Activated CD8-positive, alpha-beta T cell treated with anti-CD3 and anti-CD28 coated beads, Interleukin-2, amount 10 ng/mL, durations not matched to agents 7 days and 5 days (primary cell): ENCODE results near the gene CCDC57. TPM values are rescaled to one million over a fixed set of nuclear protein-coding genes. Genes with fewer than 3 reads are reported as not detected.

ENCODE experiments used
- ATAC-seq: fragments of 150-1000 bp; cut with Tn5 transposase; one replicate; pipeline ENCODE4 v1.10.0; 2021; ENCODE audit warnings: moderate library complexity
- CTCF ChIA-PET: fragments of 350-600 bp; sonication (Branson Sonifier 250); formaldehyde crosslinking; loops from one replicate; lab custom pipeline; 2021; ENCODE audit warnings: antibody characterized with exemption; lab: Charles Lee
- POLR2A ChIA-PET: fragments of 350-600 bp; sonication (Branson Sonifier 250); formaldehyde crosslinking; loops from one replicate; lab custom pipeline; 2021; ENCODE audit warnings: antibody characterized with exemption; lab: Charles Lee
- DNase-seq: peaks from one replicate; pipeline ENCODE4 v3.0.0-alpha.2; 2020
- H3K27ac Mint-ChIP-seq: one replicate; pipeline ENCODE4 v1.8.0; 2021; ENCODE audit warnings: mild to moderate bottlenecking, mixed read lengths
- H3K27me3 Mint-ChIP-seq: one replicate; pipeline ENCODE4 v1.8.0; 2021; ENCODE audit warnings: low read depth, mixed read lengths
- H3K36me3 Mint-ChIP-seq: one replicate; pipeline ENCODE4 v1.8.0; 2021; ENCODE audit warnings: low read depth, mixed read lengths
- H3K4me1 Mint-ChIP-seq: one replicate; pipeline ENCODE4 v1.8.0; 2021; ENCODE audit warnings: low read depth, mixed read lengths
- H3K4me3 Mint-ChIP-seq: one replicate; pipeline ENCODE4 v1.8.0; 2021; ENCODE audit warnings: mild to moderate bottlenecking, mixed read lengths
- H3K9me3 Mint-ChIP-seq: one replicate; pipeline ENCODE4 v1.8.0; 2022; ENCODE audit warnings: mixed read lengths; ENCODE audit not compliant: insufficient read depth
- total RNA-seq, 2 experiments: library from RNA; stranded (reverse); gene quantifications; one replicate each; pipeline ENCODE4 v1.2.3, GENCODE V29; 2021

CCDC57 gene
- total RNA-seq, 2 experiments from 2014 or later = 78.3 to 84.7 TPM

GRCh38 chr17:82253179-82253544 lies 40.5 kb upstream of the CCDC57 start:
- POLR2A ChIA-PET = no interaction called here
- Mint-ChIP-seq H3K36me3 (peaks cover 69% of the 10 kb centered on the region), H3K4me3 (no peak overlapping the region)

GRCh38 chr17:82252511-82253178 lies 40.0 kb upstream of the CCDC57 start:
- no peaks in the 10 kb centered on the region for H3K9me3 Mint-ChIP-seq
- peak overlapping the region; percentile 25 for H3K27ac Mint-ChIP-seq
- ChIA-PET POLR2A (no interaction called here), CTCF (no interaction called here)
- ATAC-seq (no peak), DNase-seq (no peak)
- peaks cover 13% of the 10 kb centered on the region for H3K4me1 Mint-ChIP-seq
- no peaks in the 10 kb centered on the region for H3K27me3 Mint-ChIP-seq
- H3K36me3 Mint-ChIP-seq = peaks cover 72% of the 10 kb centered on the region
- no peak overlapping the region for H3K4me3 Mint-ChIP-seq

More at GRCh38 chr17:82253179-82253544, 40.5 kb upstream of the CCDC57 start:
- ATAC-seq = no peak
- Mint-ChIP-seq H3K4me1 (peaks cover 10% of the 10 kb centered on the region), H3K27ac (no peak overlapping the region), H3K9me3 (no peaks in the 10 kb centered on the region), H3K27me3 (no peaks in the 10 kb centered on the region)
- no peak for DNase-seq
- CTCF ChIA-PET = no interaction called here

- Mint-ChIP-seq H3K27ac (peak overlapping the region; percentile 57), H3K9me3 (no peaks in the 10 kb centered on the region), H3K27me3 (no peaks in the 10 kb centered on the region), H3K4me3 (no peak overlapping the region), H3K36me3 (peaks cover 72% of the 10 kb centered on the region), H3K4me1 (peaks cover 15% of the 10 kb centered on the region)
- DNase-seq = no peak
- CTCF ChIA-PET = interaction anchor here (1.5 kb wide), 1 partner anchor 15 kb away, joined by 5 read pairs; no protein-coding TSS in a partner anchor
- POLR2A ChIA-PET = no interaction called here
- ATAC-seq = no peak
Measured at GRCh38 chr17:82250868-82251500, 38.3 kb upstream of the CCDC57 start.

- Mint-ChIP-seq H3K9me3 (no peaks in the 10 kb centered on the region), H3K4me3 (no peak overlapping the region), H3K4me1 (peaks cover 13% of the 10 kb centered on the region), H3K36me3 (peaks cover 71% of the 10 kb centered on the region), H3K27me3 (no peaks in the 10 kb centered on the region), H3K27ac (peak overlapping the region; percentile 55)
- POLR2A ChIA-PET = interaction anchor here (0.7 kb wide), 1 partner anchor 19 kb away, joined by 3 read pairs; no protein-coding TSS in a partner anchor
- DNase-seq = no peak
- no peak for ATAC-seq
- CTCF ChIA-PET = interaction anchor here (1.5 kb wide), 1 partner anchor 14 kb away, joined by 5 read pairs; no protein-coding TSS in a partner anchor
Measured at GRCh38 chr17:82249896-82250581, 37.4 kb upstream of the CCDC57 start.

- Mint-ChIP-seq H3K27ac (peak overlapping the region; percentile 52), H3K9me3 (no peaks in the 10 kb centered on the region), H3K36me3 (peaks cover 80% of the 10 kb centered on the region), H3K4me3 (no peak overlapping the region), H3K27me3 (no peaks in the 10 kb centered on the region), H3K4me1 (peaks cover 13% of the 10 kb centered on the region)
- ChIA-PET POLR2A (no interaction called here), CTCF (interaction anchor here (1.5 kb wide), 1 partner anchor 13 kb away, joined by 5 read pairs; no protein-coding TSS in a partner anchor)
- ATAC-seq (no peak), DNase-seq (no peak)
Measured at GRCh38 chr17:82248815-82249674, 36.4 kb upstream of the CCDC57 start.

- Mint-ChIP-seq H3K9me3 (no peaks in the 10 kb centered on the region), H3K4me1 (peaks cover 13% of the 10 kb centered on the region), H3K36me3 (peaks cover 85% of the 10 kb centered on the region), H3K4me3 (no peak overlapping the region), H3K27ac (peak overlapping the region; percentile 46), H3K27me3 (no peaks in the 10 kb centered on the region)
- no peak for ATAC-seq
- ChIA-PET POLR2A (no interaction called here), CTCF (no interaction called here)
- DNase-seq = no peak
Measured at GRCh38 chr17:82247856-82248671, 35.4 kb upstream of the CCDC57 start.

GRCh38 chr17:82247182-82247823 lies 34.7 kb upstream of the CCDC57 start:
- Mint-ChIP-seq H3K27ac (no peak overlapping the region), H3K9me3 (no peaks in the 10 kb centered on the region), H3K27me3 (no peaks in the 10 kb centered on the region), H3K36me3 (peaks cover 82% of the 10 kb centered on the region), H3K4me3 (no peak overlapping the region), H3K4me1 (peaks cover 13% of the 10 kb centered on the region)
- no peak for ATAC-seq
- ChIA-PET CTCF (no interaction called here), POLR2A (interaction anchor here (0.6 to 1.8 kb wide), 3 partner anchors 16 to 119 kb away, joined by 3 to 4 read pairs (median 4); no protein-coding TSS in a partner anchor)
- DNase-seq = no peak

GRCh38 chr17:82246365-82247181 lies 33.9 kb upstream of the CCDC57 start:
- H3K27ac Mint-ChIP-seq = peak overlapping the region; percentile 80
- H3K36me3 Mint-ChIP-seq = peaks cover 74% of the 10 kb centered on the region
- DNase-seq = no peak
- no peaks in the 10 kb centered on the region for H3K27me3 Mint-ChIP-seq
- no peak for ATAC-seq
- CTCF ChIA-PET = no interaction called here
- H3K9me3 Mint-ChIP-seq = no peaks in the 10 kb centered on the region
- H3K4me1 Mint-ChIP-seq = peaks cover 14% of the 10 kb centered on the region
- POLR2A ChIA-PET = interaction anchor here (0.6 to 1.8 kb wide), 3 partner anchors 15 to 120 kb away, joined by 3 to 4 read pairs (median 4); no protein-coding TSS in a partner anchor
- H3K4me3 Mint-ChIP-seq = no peak overlapping the region

GRCh38 chr17:82246040-82246364 lies 33.4 kb upstream of the CCDC57 start:
- ChIA-PET POLR2A (interaction anchor here (1.8 kb wide), 1 partner anchor 46 kb away, joined by 4 read pairs; no protein-coding TSS in a partner anchor), CTCF (no interaction called here)
- Mint-ChIP-seq H3K27ac (peak overlapping the region; percentile 80), H3K4me1 (peaks cover 20% of the 10 kb centered on the region), H3K4me3 (peak overlapping the region; percentile 5), H3K27me3 (no peaks in the 10 kb centered on the region), H3K9me3 (no peaks in the 10 kb centered on the region), H3K36me3 (peaks cover 70% of the 10 kb centered on the region)
- DNase-seq (no peak), ATAC-seq (no peak)
